Nephron progenitor cell (in vitro differentiated cells): ENCODE data around the gene SLC13A5.

ENCODE experiments used
- DNase-seq: peaks from one replicate; pipeline ENCODE4 v3.0.0; 2021
- H3K27ac Mint-ChIP-seq: 2 replicates; pipeline ENCODE4 v1.8.0; 2021; ENCODE audit warnings: mild to moderate bottlenecking, moderate library complexity, mixed read lengths
- H3K27me3 Mint-ChIP-seq: 2 replicates; pipeline ENCODE4 v1.8.0; 2021; ENCODE audit warnings: mild to moderate bottlenecking, low read depth, mixed read lengths; ENCODE audit not compliant: poor library complexity
- H3K36me3 Mint-ChIP-seq: 2 replicates; pipeline ENCODE4 v1.8.0; 2021; ENCODE audit warnings: low read depth, mixed read lengths
- H3K4me1 Mint-ChIP-seq: 2 replicates; pipeline ENCODE4 v1.8.0; 2021; ENCODE audit warnings: mixed read lengths
- H3K4me3 Mint-ChIP-seq: 2 replicates; pipeline ENCODE4 v1.8.0; 2021; ENCODE audit warnings: mild to moderate bottlenecking, moderate library complexity, mixed read lengths
- H3K9me3 Mint-ChIP-seq: 2 replicates; pipeline ENCODE4 v1.8.0; 2021; ENCODE audit warnings: mild to moderate bottlenecking, moderate library complexity, mixed read lengths
- CTCF ChIP-seq: fragments of 200-600 bp; sonication (generic); IDR thresholded peaks from 2 replicates; pipeline ENCODE4 v1.5.0; 2021; ENCODE audit warnings: antibody characterized with exemption

SLC13A5 gene

GRCh38 chr17:6688944-6689343, 24.2 kb downstream of the SLC13A5 start:
- no peak overlapping the region for H3K27ac Mint-ChIP-seq
- no peak for TF ChIP-seq CTCF
- no peak overlapping the region for H3K4me3 Mint-ChIP-seq
- no peak for DNase-seq
- no peaks in the 10 kb centered on the region for H3K4me1 Mint-ChIP-seq
- H3K36me3 Mint-ChIP-seq = no peaks in the 10 kb centered on the region
- peaks cover 43% of the 10 kb centered on the region for H3K27me3 Mint-ChIP-seq
- H3K9me3 Mint-ChIP-seq = no peaks in the 10 kb centered on the region

- no peaks in the 10 kb centered on the region for H3K4me1 Mint-ChIP-seq
- no peaks in the 10 kb centered on the region for H3K36me3 Mint-ChIP-seq
- H3K4me3 Mint-ChIP-seq = no peak overlapping the region
- H3K27ac Mint-ChIP-seq = no peak overlapping the region
- no peak for TF ChIP-seq CTCF
- DNase-seq = no peak
- peaks cover 29% of the 10 kb centered on the region for H3K27me3 Mint-ChIP-seq
- no peaks in the 10 kb centered on the region for H3K9me3 Mint-ChIP-seq
Observed at GRCh38 chr17:6686026-6686425, 27.1 kb downstream of the SLC13A5 start.

- TF ChIP-seq CTCF = no peak
- Mint-ChIP-seq H3K9me3 (no peaks in the 10 kb centered on the region), H3K27ac (no peak overlapping the region), H3K4me3 (no peak overlapping the region), H3K4me1 (no peaks in the 10 kb centered on the region), H3K36me3 (no peaks in the 10 kb centered on the region), H3K27me3 (peaks cover 36% of the 10 kb centered on the region)
- DNase-seq = no peak
Observed at GRCh38 chr17:6684881-6685767, 28.0 kb downstream of the SLC13A5 start.

GRCh38 chr17:6684460-6684783, 28.7 kb downstream of the SLC13A5 start:
- TF ChIP-seq CTCF = no peak
- H3K9me3 Mint-ChIP-seq = no peaks in the 10 kb centered on the region
- H3K27ac Mint-ChIP-seq = no peak overlapping the region
- peaks cover 40% of the 10 kb centered on the region for H3K27me3 Mint-ChIP-seq
- H3K36me3 Mint-ChIP-seq = no peaks in the 10 kb centered on the region
- no peaks in the 10 kb centered on the region for H3K4me1 Mint-ChIP-seq
- no peak for DNase-seq
- no peak overlapping the region for H3K4me3 Mint-ChIP-seq

GRCh38 chr17:6683730-6684459, 29.3 kb downstream of the SLC13A5 start:
- no peak overlapping the region for H3K27ac Mint-ChIP-seq
- no peak for DNase-seq
- H3K4me1 Mint-ChIP-seq = no peaks in the 10 kb centered on the region
- no peak for TF ChIP-seq CTCF
- H3K4me3 Mint-ChIP-seq = no peak overlapping the region
- no peaks in the 10 kb centered on the region for H3K9me3 Mint-ChIP-seq
- no peaks in the 10 kb centered on the region for H3K36me3 Mint-ChIP-seq
- peaks cover 41% of the 10 kb centered on the region for H3K27me3 Mint-ChIP-seq
